HEK293T (cell line): ENCODE results near the gene TRIM62.

Experiments
- FOXA1 ChIP-seq: fragments of 450-650 bp; IDR thresholded peaks from 2 replicates; pipeline ENCODE4 v1.6.1; 2016; ENCODE audit warnings: mild to moderate bottlenecking
- FOXM1 ChIP-seq: fragments of 450-650 bp; IDR thresholded peaks from 2 replicates; pipeline ENCODE4 v1.6.1; 2017; ENCODE audit warnings: mild to moderate bottlenecking, borderline replicate concordance
- HDGF ChIP-seq: fragments of 450-650 bp; IDR thresholded peaks from 2 replicates; pipeline ENCODE4 v1.6.1; 2017; ENCODE audit warnings: antibody characterized with exemption, borderline replicate concordance
- NFRKB ChIP-seq: fragments of 450-650 bp; IDR thresholded peaks from 2 replicates; pipeline ENCODE4 v1.6.1; 2016; ENCODE audit warnings: mild to moderate bottlenecking, moderate library complexity
- SP1 ChIP-seq: fragments of 450-650 bp; IDR thresholded peaks from 2 replicates; pipeline ENCODE4 v1.6.1; 2017

GRCh38 chr1:33128781-33129180 is 53.1 kb downstream of the TRIM62 start:
- TF ChIP-seq NFRKB (no peak), HDGF (no peak), FOXM1 (no peak), FOXA1 (no peak), SP1 (no peak)
